ENCODE measurements around the gene PLCE1. TPM values are rescaled to one million over a fixed set of nuclear protein-coding genes. Genes with fewer than 3 reads are reported as not detected.

The PLCE1 gene
- total and polyA plus RNA-seq, 2 donors from 2014 or later = 5.9 to 8.7 TPM

DNA sequence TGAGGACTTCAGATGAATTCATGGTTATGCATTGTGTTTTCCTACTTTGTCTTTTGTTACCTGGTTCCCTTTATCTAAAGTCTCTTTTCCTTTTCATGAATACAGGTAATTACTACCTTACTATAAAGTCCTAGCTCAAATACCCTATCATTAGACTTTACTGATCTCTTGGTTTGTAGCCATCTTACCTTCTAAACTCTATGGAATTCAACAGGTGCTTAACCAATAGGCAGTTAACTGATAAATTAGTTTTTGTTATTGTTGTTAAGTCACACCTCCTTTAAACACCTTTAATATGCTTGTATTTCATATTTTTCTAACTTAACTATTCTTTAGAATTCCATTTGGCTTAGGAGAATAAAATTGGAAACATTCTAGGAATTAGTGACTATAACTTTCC lies 30.7 kb downstream of the PLCE1 start:
- no peaks in the 10 kb centered on the region for H3K27me3 ChIP-seq (ENCODE audit: control insufficient read depth, insufficient read depth, low read length)
- intact Hi-C loops (cut with DNase I) = no loop called here
- H3K9me3 ChIP-seq (ENCODE audit: control insufficient read depth in 2 of 3, insufficient read depth in 1 of 3, low read length in 3 of 3) = peaks cover 0 to 16% (median 4%) of the 10 kb centered on the region in 3 donors
- no peak overlapping the region for H3K9ac ChIP-seq (ENCODE audit: low read length in 3 of 3)
- H3K4me3 ChIP-seq (ENCODE audit: low read length in 3 of 3) = no peak overlapping the region
- no peak overlapping the region for H3K27ac ChIP-seq (ENCODE audit: low read depth in 2 of 2, low read length in 2 of 2)
- TF ChIP-seq CTCF (IDR thresholded peaks at IDR 0.05; ENCODE audit: borderline replicate concordance, extremely low read depth, insufficient read depth) = no peak
- H3K4me1 ChIP-seq (ENCODE audit: control insufficient read depth in 2 of 3, insufficient read depth in 2 of 3, low read depth in 1 of 3, low read length in 3 of 3) = no peaks in the 10 kb centered on the region
- FAIRE-seq (no peak), DNase-seq (no peak)
- no peaks in the 10 kb centered on the region for H3K36me3 ChIP-seq (ENCODE audit: control insufficient read depth in 2 of 3, insufficient read depth in 3 of 3, low read length in 3 of 3)

DNA sequence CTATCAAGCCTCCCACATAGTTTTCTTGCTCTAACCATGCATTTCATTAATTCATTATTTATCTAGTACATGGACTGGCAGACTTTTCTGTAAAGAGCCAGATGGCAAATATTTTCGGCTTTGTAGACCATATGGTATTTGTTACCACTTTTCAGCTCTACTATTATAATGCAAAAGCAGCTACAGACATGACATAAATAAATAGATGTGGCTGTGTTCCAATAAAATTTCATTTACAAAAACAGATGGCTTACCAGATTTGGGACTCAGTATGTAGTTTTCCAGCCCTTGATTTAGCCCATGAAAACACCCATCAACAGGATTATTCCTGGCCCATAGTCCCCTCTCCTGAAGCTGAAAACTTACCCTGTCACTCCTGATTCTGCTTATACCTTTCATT lies 32.1 kb downstream of the PLCE1 start:
- Histone ChIP-seq H3K9me3 (ENCODE audit: control insufficient read depth in 2 of 3, insufficient read depth in 1 of 3, low read length in 3 of 3) (peaks cover 0 to 24% (median 4%) of the 10 kb centered on the region in 3 donors), H3K4me1 (ENCODE audit: control insufficient read depth in 2 of 3, insufficient read depth in 2 of 3, low read depth in 1 of 3, low read length in 3 of 3) (no peaks in the 10 kb centered on the region), H3K27me3 (ENCODE audit: control insufficient read depth, insufficient read depth, low read length) (no peaks in the 10 kb centered on the region), H3K27ac (ENCODE audit: low read depth in 2 of 2, low read length in 2 of 2) (no peak overlapping the region), H3K9ac (ENCODE audit: low read length in 3 of 3) (no peak overlapping the region), H3K4me3 (ENCODE audit: low read length in 3 of 3) (no peak overlapping the region), H3K36me3 (ENCODE audit: control insufficient read depth in 2 of 3, insufficient read depth in 3 of 3, low read length in 3 of 3) (no peaks in the 10 kb centered on the region)
- intact Hi-C loops (cut with DNase I) = no loop called here
- TF ChIP-seq CTCF (IDR thresholded peaks at IDR 0.05; ENCODE audit: borderline replicate concordance, extremely low read depth, insufficient read depth) = no peak
- no peak for FAIRE-seq
- no peak for DNase-seq

DNA sequence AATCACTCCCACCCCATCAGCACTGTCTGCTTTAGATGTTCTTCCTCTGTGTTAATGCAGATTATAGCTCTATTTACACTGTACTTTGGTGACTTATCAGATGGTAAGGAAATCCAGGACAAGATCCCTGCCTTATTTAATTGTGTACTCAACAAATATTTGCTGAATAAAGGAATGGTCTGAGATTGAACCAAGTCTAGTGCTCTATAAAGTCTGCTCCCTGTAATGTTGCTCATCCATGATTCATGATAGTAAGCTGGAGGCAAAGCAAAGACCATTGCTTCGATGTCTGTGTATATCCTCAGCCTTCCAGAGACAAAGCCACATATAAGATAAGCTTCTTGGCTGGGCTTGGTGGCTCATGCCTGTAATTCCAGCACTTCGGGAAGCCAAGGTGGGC lies 33.5 kb downstream of the PLCE1 start:
- intact Hi-C loops (cut with DNase I) = no loop called here

More for the DNA sequence above, 33.5 kb downstream of the PLCE1 start:
- Histone ChIP-seq H3K4me3 (ENCODE audit: low read length in 3 of 3) (no peak overlapping the region), H3K4me1 (ENCODE audit: control insufficient read depth in 2 of 3, insufficient read depth in 2 of 3, low read depth in 1 of 3, low read length in 3 of 3) (no peaks in the 10 kb centered on the region), H3K9me3 (ENCODE audit: control insufficient read depth in 2 of 3, insufficient read depth in 1 of 3, low read length in 3 of 3) (peaks cover 0 to 31% (median 4%) of the 10 kb centered on the region in 3 donors), H3K27ac (ENCODE audit: low read depth in 2 of 2, low read length in 2 of 2) (no peak overlapping the region), H3K27me3 (ENCODE audit: control insufficient read depth, insufficient read depth, low read length) (no peaks in the 10 kb centered on the region), H3K9ac (ENCODE audit: low read length in 3 of 3) (no peak overlapping the region), H3K36me3 (ENCODE audit: control insufficient read depth in 2 of 3, insufficient read depth in 3 of 3, low read length in 3 of 3) (no peaks in the 10 kb centered on the region)
- no peak for FAIRE-seq
- no peak for TF ChIP-seq CTCF (IDR thresholded peaks at IDR 0.05; ENCODE audit: borderline replicate concordance, extremely low read depth, insufficient read depth)
- DNase-seq = no peak
